ENCODE measurements around the gene CLEC5A. TPM values are rescaled to one million over a fixed set of nuclear protein-coding genes. Genes with fewer than 3 reads are reported as not detected.
"Not testable (repeated sequence)": the region's sequence is repeated elsewhere in the genome, so short reads cannot be mapped to it uniquely, and the experiment has no call there.

Gene CLEC5A
- total RNA-seq = 0.20 TPM

DNA sequence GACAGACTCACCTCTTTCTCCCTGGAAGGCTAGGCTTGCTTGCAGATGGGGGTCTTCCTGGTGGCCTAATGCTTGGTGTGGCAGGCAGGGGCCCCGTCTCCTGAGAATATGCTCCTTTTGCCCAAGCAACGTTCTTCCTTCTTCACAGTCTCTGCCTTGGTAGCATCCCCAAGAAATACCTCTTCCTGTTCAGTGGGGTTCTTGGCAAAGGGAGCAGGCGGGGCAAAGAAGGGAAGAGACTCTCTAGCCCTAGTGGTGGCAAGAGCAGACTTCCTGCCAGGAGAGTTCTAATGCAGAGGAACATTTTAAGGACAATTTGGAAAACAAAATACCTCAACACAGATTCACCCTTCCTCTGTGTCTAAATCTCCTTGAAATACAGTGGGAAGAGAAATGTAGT lies at the start of gene CLEC5A:
CLEC5A (minus strand) TSS at position 179 of the 400 bp plus-strand sequence. CDS start 682 bp downstream, outside the sequence.
- ATAC-seq = no peak

DNA sequence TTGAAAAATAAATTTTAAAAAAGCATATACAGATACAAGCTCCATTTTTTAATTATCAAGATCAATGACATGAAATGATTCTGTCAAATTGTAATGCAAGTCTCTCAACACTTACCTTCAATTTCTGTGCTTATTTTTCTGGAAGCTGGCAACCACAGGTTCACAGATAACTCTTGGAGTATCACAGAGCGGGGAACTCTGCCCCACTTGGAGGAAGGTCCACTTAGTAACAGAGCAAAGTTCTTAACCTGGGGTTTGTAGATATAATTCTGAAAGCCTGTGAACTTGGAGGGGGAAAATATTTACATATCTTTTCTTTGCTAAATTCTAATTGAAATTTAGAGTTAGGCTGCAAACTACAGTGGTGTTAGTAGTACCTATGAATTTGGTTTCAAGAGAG lies 46.6 kb upstream of the CLEC5A start:
- ATAC-seq = no peak

DNA sequence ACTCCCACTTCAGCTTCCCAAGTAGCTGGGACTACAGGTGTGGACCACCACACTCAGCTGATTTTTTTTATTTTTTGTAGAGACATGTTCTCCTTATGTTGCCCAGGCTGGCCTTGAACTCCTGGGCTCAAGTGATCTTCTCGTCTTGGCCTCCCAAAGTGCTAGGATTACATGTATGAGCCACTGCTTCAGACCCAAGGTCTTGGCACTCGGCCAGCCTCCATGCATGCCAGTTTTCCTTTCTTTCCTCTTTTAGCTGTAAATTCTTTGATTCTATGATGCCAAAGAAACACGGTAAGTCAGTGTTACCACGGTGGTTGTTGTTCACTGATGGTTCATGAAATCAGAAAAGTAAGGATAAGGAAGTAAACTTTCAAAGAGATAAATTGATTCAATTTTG lies 45.9 kb upstream of the CLEC5A start:
- no peak for ATAC-seq

DNA sequence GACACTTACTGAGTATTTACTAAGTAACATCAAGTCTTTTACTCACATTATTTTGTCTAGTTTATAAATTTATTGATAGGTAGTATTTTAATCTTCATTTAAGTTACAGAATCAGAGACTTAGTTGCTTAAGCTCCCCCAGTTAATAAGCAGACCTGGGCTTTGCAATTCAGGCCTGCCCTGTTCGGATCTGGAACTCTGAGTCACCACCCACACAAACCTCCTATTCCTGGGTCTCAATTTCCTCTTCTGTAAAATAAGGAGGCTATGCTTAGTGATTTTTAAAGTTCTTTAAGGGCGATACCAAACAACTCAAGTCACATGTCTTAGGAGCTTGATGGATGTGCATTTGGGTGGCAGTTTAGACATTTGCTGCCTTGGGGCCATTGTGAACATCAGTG lies 45.4 kb upstream of the CLEC5A start:
- no peak for ATAC-seq

DNA sequence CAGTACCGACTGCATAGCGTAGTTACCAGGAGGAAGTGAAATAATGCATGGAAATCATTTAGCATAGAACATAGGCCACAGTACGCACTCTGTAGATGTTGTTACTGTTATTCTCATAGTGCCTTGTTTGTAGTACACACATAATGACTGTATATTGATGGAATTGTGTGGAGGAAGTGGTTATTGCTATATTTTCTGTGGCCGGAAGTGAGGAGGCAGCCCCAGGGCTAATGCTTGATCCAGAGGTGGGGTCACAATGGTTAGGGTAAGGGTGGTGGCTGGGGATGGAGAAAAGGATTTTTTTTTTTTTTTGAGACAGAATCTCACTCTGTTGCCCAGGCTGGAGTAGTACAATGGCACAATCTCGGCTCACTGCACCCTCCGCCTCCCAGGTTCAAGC lies 44.4 kb upstream of the CLEC5A start:
- no peak for ATAC-seq

DNA sequence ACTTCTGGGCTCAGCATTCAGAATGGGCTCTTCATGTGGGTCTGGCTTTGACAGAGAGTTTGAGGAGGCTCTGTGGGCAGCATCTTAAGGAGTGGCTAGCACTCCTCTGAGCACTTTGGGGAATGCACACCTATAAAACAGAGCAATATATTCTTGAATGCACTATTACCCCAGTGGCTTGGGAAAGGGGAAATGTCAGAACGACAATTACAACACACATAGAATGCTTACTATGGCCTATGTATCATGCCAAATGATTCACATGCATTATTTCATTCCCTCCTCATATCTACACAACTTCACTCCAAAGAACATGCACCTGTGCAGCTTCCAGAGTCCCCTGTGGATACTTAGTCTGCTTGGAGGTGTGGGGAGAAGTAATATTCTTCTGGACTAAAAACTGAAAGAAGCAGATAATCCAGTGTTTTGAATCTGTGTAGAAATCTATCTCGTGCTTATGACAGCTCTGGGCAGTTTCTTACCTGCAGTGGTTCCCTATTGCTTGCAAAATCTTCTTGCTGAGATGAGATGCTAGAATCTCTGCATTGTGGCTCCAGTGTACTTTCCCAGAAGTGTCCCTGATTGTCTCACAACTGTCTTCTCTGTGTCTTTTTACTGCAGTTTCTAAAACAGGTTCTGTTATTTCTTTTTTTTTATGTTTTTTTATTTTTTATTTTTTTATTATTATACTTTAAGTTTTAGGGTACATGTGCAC lies 43.4 kb upstream of the CLEC5A start:
- no peak for ATAC-seq

DNA sequence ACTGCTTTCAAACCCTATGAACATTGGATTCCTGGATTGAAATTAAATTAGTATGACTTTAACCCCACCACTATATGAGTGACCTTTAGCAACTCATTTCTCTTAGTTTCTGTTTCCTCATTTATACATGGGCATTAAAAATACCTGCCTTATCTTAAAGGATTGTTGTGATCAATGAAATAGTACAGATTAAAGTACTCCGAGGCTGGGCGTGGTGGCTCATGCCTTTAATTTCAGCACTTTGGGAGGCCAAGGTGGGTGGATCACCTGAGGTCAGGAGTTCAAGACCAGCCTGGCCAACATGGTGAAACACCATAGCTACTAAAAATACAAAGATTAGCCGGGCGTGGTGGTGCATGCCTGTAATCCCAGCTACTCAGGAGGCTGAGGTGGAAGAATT lies 41.0 kb upstream of the CLEC5A start:
- ATAC-seq = not testable (repeated sequence)

DNA sequence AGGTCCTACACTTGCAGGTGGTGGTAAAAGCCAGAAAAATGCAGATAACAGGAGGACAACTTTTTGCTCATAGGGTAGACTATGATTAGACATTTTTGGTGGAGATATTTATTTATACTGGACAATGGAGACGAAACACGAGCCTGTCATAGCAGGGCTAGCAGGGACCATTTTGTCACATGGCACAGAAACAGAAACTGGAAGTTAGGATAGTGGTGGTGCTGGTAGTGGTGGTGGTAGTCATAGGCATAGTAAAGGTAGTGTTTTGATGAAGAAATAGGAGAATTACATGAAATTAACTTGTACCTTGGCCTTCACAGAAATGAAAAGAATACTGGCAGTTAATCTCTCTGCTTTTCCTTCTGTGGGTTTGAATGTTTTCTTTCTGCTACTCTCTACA lies 40.1 kb upstream of the CLEC5A start:
- no peak for ATAC-seq

DNA sequence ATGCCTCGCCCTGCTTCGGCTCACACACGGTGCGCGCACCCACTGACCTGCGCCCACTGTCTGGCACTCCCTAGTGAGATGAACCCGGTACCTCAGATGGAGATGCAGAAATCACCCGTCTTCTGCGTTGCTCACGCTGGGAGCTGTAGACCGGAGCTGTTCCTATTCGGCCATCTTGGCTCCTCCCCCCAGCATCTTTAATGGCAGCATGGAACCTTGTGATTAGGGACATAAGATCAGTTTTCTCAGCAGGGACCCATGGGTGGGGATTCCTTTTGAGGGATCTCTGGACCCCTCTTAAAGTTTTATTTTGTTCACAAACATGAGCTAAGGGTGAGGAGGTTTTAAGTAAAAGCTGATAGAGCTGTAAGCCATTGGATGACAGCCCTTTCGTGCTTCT lies 39.2 kb upstream of the CLEC5A start:
- ATAC-seq = not testable (repeated sequence)

DNA sequence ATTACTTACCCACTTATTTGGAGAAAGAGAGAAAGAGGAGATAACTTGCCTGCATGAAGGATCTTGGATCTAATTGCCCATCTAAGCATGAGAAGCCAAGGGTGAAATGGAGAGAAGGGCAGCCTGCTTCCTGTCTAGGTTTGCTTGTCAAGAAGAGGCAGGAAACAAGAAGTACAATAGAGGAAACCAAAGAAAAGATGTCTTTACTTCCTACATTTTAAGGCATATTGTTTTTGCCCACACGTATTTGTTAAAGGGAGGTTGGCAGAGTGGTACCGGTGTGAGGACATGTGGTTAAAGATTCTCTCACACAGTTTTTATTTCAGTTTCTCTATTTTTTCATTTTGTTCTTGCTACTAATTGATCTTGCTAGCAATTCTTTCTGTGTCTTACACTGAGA lies 32.8 kb upstream of the CLEC5A start:
- no peak for ATAC-seq

DNA sequence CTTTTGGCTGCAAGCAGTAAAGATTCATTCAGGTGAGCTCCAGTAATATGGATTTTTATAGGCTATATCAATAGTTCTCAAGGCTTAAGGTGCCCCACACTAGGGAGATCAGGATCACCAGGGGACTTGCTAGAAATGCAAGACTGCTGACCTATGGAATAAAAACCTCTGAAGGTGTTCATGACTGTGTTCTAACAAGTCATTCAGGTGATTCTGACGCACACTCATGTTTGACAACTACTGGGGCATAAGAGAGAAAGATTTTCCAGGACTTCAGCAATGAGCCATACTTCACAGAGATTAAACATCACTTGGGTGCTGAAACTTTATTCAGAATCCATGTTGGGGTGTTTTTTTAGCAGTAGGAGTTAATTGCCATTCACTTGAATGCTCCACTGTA lies 31.6 kb upstream of the CLEC5A start:
- no peak for ATAC-seq

DNA sequence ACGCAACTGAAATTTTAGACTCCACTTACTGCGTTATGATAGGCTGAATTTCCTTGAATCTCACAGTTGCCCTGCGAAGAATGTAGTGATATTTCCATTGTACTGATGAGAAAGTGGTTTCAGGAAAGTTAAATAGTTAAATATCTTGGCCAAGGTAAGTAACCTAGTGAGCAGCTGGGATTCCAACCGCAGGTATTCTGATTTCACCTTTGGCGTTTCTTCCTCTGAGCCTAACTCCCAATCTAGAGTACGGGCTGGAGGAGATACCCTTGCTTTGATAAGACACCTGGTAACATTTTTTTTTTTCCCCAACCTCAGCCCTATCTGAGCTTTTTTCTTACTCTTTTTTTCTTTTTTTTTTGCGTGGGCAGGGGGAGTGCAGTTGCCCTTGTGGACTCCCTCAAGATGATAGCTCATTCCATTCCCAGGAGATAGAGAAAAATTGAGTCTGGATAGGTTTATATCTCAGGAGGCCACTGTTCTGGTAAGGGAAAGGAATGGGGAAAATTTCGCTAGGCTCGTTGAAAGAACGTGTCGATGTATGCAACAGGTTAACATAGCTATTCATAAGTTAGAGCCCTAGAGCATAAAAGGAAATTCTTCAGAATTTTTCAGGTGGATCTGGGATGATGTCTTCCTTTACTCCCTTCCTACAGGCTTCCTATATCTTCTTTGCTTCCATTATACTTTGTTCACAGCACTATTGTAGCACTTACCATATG lies 29.9 kb upstream of the CLEC5A start:
- ATAC-seq = no peak

DNA sequence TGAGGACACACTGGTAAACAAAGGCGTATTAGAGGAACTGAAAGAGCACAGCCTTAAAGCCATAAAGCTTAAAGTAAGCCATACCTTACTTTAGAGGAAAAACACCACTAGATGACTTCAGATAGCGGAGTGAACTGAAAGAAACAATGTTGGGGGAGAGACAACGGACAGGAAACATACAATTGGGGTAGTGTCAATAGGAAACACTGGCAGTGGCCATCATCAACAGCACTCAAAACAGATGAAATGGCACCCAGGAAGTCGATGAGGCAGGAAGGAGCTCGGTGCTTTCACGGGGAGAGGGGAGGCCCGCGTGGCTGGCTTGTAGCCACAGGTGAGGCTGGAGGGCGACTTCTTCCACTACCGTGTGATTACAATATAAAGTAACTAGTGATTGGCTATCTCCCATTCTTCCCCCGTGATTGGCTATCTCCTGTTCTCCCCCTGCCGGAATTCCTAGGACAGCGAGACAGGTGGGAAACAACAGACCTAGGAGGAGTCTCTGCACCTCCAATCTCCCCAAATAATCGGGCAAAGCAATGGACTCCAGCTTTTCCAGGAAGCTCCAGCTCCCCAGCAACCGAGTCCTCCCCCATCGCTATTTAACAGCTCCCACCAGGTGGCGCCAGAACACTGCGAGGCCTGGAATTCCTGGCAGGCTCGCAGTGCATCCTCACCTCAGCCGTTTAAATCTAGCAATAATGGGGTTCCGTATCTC lies 29.2 kb upstream of the CLEC5A start:
- ATAC-seq = peak; percentile 79

DNA sequence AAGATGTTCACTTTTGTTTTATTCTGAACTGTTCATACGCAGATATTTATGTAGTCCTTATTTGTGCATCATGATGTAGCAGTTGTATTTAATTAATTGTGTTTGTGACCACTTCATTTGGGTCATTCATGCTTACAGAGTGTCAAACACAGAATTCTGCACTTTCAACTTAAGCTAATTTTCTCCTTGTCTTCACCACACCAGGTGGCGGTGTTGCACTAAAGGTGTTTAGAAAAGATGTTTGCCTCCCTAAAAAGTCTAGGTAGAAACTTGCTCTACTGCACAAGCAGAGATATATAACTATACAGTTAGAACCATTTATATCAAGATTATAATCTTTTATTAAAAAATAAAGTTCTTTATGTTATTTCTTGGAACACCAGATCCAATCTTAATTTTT lies 28.1 kb upstream of the CLEC5A start:
- no peak for ATAC-seq

DNA sequence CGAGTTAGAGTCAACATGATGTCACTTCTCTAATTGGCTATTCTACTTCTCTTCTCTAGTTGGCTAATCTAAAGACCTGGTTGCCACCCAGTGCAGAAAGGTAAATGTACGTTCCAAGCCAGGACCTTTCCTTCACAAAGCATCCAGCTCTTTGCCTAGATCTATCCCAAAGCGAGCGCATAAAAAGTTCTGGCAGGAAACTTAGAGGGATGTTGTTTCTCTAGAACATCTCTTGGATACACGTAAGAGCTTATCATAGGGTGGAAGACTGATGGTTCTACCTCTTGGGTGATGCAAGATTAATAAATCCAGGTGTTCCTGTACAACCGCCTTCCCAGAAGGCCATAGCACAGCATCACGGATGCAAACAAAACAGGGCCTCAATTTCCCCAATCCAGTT lies 26.9 kb upstream of the CLEC5A start, which contains the start of gene TAS2R38:
TAS2R38 (minus strand) TSS at position 101 of the 400 bp plus-strand sequence; CDS start at position 17, 84 bp downstream.
- ATAC-seq = no peak

DNA sequence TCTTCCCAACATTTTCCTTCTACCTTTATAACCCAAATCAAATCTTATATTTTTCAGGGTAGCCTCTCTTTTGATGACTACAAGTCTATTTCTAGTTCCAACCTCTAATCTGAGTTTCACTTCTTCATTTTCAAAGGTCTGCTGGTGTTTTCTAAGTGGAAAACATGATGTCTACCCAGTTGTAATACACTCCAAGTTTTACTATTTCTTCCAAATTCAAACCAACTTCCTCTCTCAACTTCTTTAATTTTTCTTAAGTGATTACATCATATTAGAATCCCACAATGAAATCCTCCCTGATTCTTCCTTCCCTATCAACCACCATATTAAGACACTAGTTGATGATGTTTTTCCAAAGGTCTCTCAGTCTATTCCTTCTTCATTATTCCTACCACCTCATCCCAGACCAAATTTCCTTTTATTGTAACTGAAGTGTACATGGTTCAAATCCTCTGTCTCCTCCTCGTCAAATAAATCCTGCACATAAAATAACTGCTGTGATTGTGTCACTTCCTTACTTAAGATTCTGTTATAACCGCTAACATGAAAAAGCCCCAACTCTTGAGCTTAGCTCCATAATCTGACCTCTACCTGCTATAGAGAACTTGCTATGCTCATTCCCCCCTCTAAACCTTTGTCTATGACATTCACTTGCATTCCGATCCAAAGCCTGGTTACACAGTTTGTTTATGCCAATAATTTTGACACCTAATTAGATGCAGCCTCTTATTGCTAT lies 14.1 kb upstream of the CLEC5A start:
- no peak for ATAC-seq

DNA sequence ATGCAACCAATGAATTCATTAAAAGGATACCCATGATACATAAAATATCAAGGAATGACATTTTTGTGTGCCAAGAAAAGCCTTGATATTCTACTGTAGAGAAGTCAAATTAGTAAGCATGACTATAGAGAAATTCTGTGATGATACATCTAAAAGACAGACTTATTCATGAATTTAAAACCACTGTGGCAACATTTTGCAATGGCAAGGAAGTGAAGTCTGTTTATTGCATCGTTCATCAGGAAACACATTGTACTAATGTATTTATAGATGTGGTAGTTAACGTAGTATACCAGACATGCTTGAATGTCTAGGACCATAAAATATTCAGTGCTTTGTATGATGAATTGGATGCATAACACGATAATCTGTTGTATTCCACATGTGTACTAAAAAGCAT lies 9.3 kb upstream of the CLEC5A start:
- ATAC-seq = no peak

DNA sequence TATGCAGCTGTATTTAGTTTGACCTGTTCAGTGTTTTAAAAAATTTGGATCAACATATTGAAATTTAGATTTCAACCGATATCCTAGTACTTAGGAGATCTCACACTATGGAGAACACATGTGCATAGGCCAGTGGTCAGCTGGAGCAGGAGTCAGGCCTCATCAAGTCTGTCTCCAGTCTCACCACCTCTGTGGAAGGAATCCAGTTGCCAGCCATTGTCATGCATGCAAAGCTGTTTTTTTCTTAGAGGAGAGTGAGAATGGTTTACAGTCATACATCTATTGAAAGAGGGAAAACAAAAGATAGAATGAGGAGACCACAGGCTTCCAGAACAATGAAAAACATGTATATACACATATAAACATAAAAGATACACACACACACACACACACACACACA lies 7.6 kb upstream of the CLEC5A start:
- no peak for ATAC-seq

DNA sequence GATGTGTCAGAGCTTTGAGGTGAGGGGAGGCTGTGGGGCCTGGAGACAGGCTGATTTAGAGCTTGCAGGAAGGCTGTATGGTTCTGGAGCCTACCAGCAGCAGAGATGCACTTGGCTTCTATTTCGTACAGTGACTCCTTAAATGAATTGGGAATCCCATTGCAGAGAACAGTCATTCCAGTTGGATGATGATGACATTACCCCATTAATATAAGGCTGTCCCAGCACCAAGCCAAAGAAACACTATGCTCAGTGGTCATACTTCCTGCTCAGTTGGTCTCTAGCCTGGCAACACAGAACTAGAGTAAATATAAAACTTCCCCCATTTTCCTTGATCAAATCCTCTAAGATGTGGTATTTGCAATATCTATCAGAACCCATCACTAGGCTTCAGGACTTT lies 5.7 kb upstream of the CLEC5A start:
- no peak for ATAC-seq

DNA sequence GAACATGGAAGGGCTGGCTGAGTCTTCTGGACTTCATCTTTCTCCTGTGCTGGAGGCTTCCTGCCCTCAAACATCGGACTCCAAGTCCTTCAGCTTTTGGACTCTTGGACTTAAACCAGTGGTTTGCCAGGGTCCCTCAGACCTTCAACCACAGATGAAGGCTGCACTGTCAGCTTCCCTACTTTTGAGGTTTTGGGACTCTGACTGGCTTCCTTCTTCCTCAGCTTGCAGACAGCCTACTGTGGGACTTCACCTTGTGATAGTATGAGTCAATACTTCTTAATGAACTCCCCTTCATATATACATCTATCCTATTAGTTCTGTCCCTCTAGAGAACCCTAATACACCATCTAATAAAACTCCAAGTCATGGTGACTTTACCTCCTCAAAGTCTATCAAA lies 4.0 kb upstream of the CLEC5A start:
- ATAC-seq = no peak

DNA sequence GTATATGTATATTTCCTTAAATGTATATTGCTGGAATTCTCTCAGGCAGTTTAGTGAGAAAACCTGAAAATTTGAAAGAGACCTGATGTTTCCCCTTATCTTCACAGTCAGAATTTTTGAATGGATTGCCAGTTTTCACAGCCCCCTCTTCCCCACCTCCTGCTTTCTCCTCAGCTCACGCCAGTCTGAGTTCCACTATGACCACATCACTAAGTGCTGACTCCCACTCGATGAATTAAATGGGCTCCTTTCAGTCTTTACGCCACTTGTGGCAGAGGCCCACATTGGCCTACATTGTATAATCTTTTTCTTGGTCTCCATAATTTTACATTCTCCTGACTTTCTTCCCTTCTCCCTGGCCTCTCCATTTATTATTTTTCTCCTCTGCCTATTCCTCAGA lies 3.1 kb upstream of the CLEC5A start:
- ATAC-seq = no peak

DNA sequence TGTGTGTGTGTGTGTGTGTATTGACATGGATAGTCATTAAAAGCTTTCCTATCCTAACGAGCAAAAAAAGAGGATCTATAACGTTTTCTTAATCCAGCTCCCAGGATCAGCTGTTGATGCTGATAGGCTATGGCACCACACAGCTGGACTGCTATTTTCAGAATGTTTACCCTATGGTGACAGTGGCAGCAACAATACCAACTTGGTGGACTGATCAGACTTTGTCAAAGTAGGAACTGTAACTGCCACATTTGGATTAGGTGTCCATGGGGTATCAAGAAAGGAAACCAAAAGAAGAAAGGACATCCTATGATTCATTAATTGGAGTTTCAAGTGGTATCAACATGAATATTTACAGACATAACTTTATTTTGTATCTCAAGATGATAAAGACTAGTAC lies 2.7 kb upstream of the CLEC5A start:
- ATAC-seq = no peak

DNA sequence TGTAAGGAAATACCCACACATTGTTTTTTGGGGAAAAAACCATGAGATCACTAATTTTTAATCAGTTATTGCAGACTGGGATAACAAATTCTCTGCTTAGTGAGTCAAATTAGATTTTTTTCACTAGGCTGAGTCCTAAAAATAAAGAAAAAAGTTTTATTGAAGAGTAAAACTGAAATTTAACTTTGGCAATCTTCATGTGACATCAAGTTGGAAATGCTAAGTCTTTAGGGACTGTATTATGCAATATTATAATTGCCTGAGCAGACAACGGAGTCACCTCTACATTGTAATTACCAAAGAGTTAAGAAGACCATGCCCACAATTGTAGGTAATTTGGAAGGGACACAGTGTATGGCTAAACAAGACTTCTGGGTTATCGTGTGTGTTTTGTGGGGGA lies 2.2 kb upstream of the CLEC5A start:
- no peak for ATAC-seq

Measured in esophagus mucosa (tissue), 1 donor.